ENCODE results near the gene DAAM2.

Gene DAAM2

GRCh38 chr6:39865011-39865888 is 73.1 kb downstream of the DAAM2 start:
- Mint-ChIP-seq H3K4me3 (no peak overlapping the region), H3K27me3 (ENCODE audit: low read depth) (no peaks in the 10 kb centered on the region), H3K27ac (no peak overlapping the region), H3K9me3 (no peaks in the 10 kb centered on the region), H3K4me1 (peaks cover 8% of the 10 kb centered on the region), H3K36me3 (ENCODE audit: low read depth) (peaks cover 34% of the 10 kb centered on the region)
- TF ChIP-seq CTCF (IDR thresholded peaks at IDR 0.05; ENCODE audit: unreplicated experiment in 3 of 3): peak; percentile 55 to 58 (median 55)

DNA sequence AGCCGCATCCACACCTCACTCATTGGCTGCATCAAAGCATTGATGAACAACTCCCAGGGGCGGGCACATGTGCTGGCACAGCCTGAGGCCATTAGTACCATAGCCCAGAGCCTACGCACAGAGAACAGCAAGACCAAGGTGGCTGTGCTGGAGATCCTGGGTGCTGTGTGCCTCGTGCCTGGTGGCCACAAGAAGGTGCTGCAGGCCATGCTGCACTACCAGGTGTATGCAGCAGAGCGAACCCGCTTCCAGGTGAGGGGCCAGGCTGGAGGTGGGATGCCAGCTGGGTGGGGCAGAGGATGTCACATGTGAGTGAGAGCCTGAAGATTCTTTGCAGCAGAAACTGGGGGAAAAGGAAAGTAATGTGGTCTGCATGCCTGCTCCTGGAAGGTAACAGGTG is 75.4 kb downstream of the DAAM2 start:
- Mint-ChIP-seq H3K27me3 (ENCODE audit: low read depth) (no peaks in the 10 kb centered on the region), H3K36me3 (ENCODE audit: low read depth) (peaks cover 36% of the 10 kb centered on the region), H3K4me3 (no peak overlapping the region), H3K4me1 (peaks cover 8% of the 10 kb centered on the region), H3K27ac (no peak overlapping the region), H3K9me3 (no peaks in the 10 kb centered on the region)
- TF ChIP-seq CTCF (IDR thresholded peaks at IDR 0.05; ENCODE audit: unreplicated experiment in 3 of 3): no peak

GRCh38 chr6:39870950-39871349 is 78.8 kb downstream of the DAAM2 start:
- no peaks in the 10 kb centered on the region for H3K9me3 Mint-ChIP-seq

GRCh38 chr6:39873439-39873838 is 81.3 kb downstream of the DAAM2 start:
- Mint-ChIP-seq H3K9me3 (no peaks in the 10 kb centered on the region), H3K4me1 (peaks cover 8% of the 10 kb centered on the region), H3K36me3 (ENCODE audit: low read depth) (peaks cover 57% of the 10 kb centered on the region), H3K27me3 (ENCODE audit: low read depth) (no peaks in the 10 kb centered on the region), H3K27ac (no peak overlapping the region), H3K4me3 (no peak overlapping the region)
- TF ChIP-seq CTCF (IDR thresholded peaks at IDR 0.05; ENCODE audit: unreplicated experiment in 3 of 3): no peak

More at GRCh38 chr6:39870950-39871349, 78.8 kb downstream of the DAAM2 start:
- Mint-ChIP-seq H3K36me3 (ENCODE audit: low read depth) (peaks cover 53% of the 10 kb centered on the region), H3K27ac (no peak overlapping the region), H3K4me1 (no peaks in the 10 kb centered on the region), H3K4me3 (no peak overlapping the region), H3K27me3 (ENCODE audit: low read depth) (no peaks in the 10 kb centered on the region)
- TF ChIP-seq CTCF (IDR thresholded peaks at IDR 0.05; ENCODE audit: unreplicated experiment in 3 of 3): no peak

DNA sequence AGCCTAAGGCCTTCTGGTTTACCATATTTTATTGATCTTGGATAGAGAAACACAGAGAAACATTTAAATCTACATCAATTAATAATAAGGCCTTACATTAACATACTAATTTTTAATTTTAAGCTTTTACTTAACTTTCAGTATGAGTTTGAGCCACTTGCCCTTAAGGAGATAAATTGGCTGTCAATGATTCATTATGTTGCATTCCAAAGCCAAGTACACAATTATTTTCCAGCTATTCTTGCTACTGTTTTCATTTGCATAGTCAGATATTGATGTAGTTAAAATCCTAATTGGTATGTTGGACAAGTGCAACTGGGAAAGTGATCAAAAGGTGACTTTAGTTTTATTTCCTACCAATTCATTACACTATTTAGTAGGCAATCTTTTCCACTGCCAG is 83.9 kb downstream of the DAAM2 start:
- H3K4me3 Mint-ChIP-seq: no peak overlapping the region
- peaks cover 49% of the 10 kb centered on the region for H3K36me3 Mint-ChIP-seq (ENCODE audit: low read depth)
- no peak for TF ChIP-seq CTCF (IDR thresholded peaks at IDR 0.05; ENCODE audit: unreplicated experiment in 3 of 3)
- H3K27ac Mint-ChIP-seq: no peak overlapping the region
- H3K9me3 Mint-ChIP-seq: no peaks in the 10 kb centered on the region
- peaks cover 8% of the 10 kb centered on the region for H3K4me1 Mint-ChIP-seq
- H3K27me3 Mint-ChIP-seq (ENCODE audit: low read depth): no peaks in the 10 kb centered on the region

- TF ChIP-seq CTCF (IDR thresholded peaks at IDR 0.05; ENCODE audit: unreplicated experiment in 3 of 3): no peak
- H3K27me3 Mint-ChIP-seq (ENCODE audit: low read depth): no peaks in the 10 kb centered on the region
- H3K27ac Mint-ChIP-seq: no peak overlapping the region
- peaks cover 44% of the 10 kb centered on the region for H3K36me3 Mint-ChIP-seq (ENCODE audit: low read depth)
- H3K9me3 Mint-ChIP-seq: no peaks in the 10 kb centered on the region
- H3K4me1 Mint-ChIP-seq: peaks cover 10% of the 10 kb centered on the region
- H3K4me3 Mint-ChIP-seq: no peak overlapping the region
These were observed 84.7 kb downstream of the DAAM2 start for GRCh38 chr6:39876826-39877225.

Measured in nephron (organoid).